22Rv1 (cell line): ENCODE measurements around the gene MT3.

Source experiments
- ZFX ChIP-seq: fragments of 450-650 bp; IDR thresholded peaks from 2 replicates; pipeline ENCODE4 v1.6.1; 2017; ENCODE audit warnings: antibody characterized with exemption, borderline replicate concordance
- TF ChIP-seq, protein P1 (sequence below): fragments of 450-650 bp; IDR thresholded peaks from 2 replicates; pipeline ENCODE4 v1.5.1; 2017; ENCODE audit warnings: mild to moderate bottlenecking

DNA sequence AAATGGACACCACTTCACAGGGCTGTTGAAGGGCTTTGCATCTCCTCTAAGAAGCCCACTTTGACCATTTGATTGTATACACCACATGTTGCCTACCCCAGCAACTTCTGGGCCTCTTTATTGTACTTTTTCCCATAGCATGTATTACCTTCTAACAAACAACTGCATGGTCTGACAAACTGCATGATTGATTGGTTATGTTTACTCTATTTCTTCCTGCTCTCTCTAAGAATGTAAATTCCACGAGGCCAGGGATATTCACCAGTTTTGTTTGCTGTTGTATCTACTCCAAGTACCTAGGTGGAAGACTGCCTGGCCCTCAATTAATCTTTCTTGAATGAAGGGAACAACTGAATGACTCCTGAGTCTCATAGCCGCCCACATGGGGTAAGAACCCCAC, 47.3 kb upstream of the MT3 start:
- TF ChIP-seq, protein P1, sequence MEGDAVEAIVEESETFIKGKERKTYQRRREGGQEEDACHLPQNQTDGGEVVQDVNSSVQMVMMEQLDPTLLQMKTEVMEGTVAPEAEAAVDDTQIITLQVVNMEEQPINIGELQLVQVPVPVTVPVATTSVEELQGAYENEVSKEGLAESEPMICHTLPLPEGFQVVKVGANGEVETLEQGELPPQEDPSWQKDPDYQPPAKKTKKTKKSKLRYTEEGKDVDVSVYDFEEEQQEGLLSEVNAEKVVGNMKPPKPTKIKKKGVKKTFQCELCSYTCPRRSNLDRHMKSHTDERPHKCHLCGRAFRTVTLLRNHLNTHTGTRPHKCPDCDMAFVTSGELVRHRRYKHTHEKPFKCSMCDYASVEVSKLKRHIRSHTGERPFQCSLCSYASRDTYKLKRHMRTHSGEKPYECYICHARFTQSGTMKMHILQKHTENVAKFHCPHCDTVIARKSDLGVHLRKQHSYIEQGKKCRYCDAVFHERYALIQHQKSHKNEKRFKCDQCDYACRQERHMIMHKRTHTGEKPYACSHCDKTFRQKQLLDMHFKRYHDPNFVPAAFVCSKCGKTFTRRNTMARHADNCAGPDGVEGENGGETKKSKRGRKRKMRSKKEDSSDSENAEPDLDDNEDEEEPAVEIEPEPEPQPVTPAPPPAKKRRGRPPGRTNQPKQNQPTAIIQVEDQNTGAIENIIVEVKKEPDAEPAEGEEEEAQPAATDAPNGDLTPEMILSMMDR = no peak
- no peak for TF ChIP-seq ZFX
